Measurements from ENCODE around the gene ASB9.

DNA sequence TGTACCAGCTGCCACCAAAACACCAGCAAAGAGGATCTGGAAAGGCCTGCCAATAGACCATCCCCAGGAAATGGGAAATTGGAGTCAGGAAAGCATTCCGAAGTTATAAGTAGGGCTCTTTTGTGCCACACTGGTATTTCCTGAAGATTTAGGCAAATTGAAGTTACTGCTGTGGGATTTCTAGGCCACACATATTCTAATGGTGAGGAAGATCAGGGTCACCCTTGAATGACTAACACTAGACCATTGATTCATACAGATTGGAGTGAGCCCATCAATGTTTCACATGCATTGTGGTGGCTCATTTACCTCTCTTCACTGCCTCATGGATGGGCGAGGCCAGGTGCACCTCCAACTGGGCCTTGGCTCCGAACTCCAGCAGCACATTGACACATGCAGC, 23.0 kb upstream of the ASB9 start:
- TF ChIP-seq TCF7 (CRISPR knock-in tag; IDR thresholded peaks at IDR 0.05; ENCODE audit: low read depth) (no peak), ELF4 (CRISPR knock-in tag; IDR thresholded peaks at IDR 0.05; ENCODE audit: low read depth) (no peak), ZNF138 (CRISPR knock-in tag; conservative IDR thresholded peaks at IDR 0.05) (no peak), ETV6 (CRISPR knock-in tag; IDR thresholded peaks at IDR 0.05) (no peak), TEAD1 (CRISPR knock-in tag; IDR thresholded peaks at IDR 0.05) (no peak)
- TF ChIP-seq, protein P1, sequence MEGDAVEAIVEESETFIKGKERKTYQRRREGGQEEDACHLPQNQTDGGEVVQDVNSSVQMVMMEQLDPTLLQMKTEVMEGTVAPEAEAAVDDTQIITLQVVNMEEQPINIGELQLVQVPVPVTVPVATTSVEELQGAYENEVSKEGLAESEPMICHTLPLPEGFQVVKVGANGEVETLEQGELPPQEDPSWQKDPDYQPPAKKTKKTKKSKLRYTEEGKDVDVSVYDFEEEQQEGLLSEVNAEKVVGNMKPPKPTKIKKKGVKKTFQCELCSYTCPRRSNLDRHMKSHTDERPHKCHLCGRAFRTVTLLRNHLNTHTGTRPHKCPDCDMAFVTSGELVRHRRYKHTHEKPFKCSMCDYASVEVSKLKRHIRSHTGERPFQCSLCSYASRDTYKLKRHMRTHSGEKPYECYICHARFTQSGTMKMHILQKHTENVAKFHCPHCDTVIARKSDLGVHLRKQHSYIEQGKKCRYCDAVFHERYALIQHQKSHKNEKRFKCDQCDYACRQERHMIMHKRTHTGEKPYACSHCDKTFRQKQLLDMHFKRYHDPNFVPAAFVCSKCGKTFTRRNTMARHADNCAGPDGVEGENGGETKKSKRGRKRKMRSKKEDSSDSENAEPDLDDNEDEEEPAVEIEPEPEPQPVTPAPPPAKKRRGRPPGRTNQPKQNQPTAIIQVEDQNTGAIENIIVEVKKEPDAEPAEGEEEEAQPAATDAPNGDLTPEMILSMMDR (IDR thresholded peaks at IDR 0.05), result no peak
- TF ChIP-seq, protein P2, sequence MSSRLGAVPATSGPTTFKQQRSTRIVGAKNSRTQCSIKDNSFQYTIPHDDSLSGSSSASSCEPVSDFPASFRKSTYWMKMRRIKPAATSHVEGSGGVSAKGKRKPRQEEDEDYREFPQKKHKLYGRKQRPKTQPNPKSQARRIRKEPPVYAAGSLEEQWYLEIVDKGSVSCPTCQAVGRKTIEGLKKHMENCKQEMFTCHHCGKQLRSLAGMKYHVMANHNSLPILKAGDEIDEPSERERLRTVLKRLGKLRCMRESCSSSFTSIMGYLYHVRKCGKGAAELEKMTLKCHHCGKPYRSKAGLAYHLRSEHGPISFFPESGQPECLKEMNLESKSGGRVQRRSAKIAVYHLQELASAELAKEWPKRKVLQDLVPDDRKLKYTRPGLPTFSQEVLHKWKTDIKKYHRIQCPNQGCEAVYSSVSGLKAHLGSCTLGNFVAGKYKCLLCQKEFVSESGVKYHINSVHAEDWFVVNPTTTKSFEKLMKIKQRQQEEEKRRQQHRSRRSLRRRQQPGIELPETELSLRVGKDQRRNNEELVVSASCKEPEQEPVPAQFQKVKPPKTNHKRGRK (CRISPR knock-in tag; IDR thresholded peaks at IDR 0.05; ENCODE audit: borderline replicate concordance), result no peak
- TF ChIP-seq, protein P3, sequence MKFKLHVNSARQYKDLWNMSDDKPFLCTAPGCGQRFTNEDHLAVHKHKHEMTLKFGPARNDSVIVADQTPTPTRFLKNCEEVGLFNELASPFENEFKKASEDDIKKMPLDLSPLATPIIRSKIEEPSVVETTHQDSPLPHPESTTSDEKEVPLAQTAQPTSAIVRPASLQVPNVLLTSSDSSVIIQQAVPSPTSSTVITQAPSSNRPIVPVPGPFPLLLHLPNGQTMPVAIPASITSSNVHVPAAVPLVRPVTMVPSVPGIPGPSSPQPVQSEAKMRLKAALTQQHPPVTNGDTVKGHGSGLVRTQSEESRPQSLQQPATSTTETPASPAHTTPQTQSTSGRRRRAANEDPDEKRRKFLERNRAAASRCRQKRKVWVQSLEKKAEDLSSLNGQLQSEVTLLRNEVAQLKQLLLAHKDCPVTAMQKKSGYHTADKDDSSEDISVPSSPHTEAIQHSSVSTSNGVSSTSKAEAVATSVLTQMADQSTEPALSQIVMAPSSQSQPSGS (CRISPR knock-in tag; IDR thresholded peaks at IDR 0.05; ENCODE audit: borderline replicate concordance, low read depth), result no peak
- TF ChIP-seq, protein P4, sequence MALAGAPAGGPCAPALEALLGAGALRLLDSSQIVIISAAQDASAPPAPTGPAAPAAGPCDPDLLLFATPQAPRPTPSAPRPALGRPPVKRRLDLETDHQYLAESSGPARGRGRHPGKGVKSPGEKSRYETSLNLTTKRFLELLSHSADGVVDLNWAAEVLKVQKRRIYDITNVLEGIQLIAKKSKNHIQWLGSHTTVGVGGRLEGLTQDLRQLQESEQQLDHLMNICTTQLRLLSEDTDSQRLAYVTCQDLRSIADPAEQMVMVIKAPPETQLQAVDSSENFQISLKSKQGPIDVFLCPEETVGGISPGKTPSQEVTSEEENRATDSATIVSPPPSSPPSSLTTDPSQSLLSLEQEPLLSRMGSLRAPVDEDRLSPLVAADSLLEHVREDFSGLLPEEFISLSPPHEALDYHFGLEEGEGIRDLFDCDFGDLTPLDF (CRISPR knock-in tag; IDR thresholded peaks at IDR 0.05), result no peak
